HG03064 (cell line): ENCODE data around the gene SLC39A5.

Experiments used
- ATAC-seq: cut with Tn5 transposase; IDR thresholded peaks from one replicate; pipeline ENCODE4 v1.9.1; 2021; ENCODE audit warnings: low read depth; ENCODE audit not compliant: unreplicated experiment

Gene SLC39A5

GRCh38 chr12:56212361-56212760, 17.5 kb upstream of the SLC39A5 start:
- no peak for ATAC-seq

GRCh38 chr12:56213878-56214277, 16.0 kb upstream of the SLC39A5 start:
- no peak for ATAC-seq

GRCh38 chr12:56216461-56216860, 13.4 kb upstream of the SLC39A5 start:
- ATAC-seq = no peak

- no peak for ATAC-seq
Observed at GRCh38 chr12:56219840-56220239, 10.0 kb upstream of the SLC39A5 start.

GRCh38 chr12:56220611-56221231, 9.1 kb upstream of the SLC39A5 start:
- ATAC-seq = no peak

GRCh38 chr12:56221232-56221756, 8.6 kb upstream of the SLC39A5 start:
- ATAC-seq = peak; percentile 27

GRCh38 chr12:56221757-56222530, 7.9 kb upstream of the SLC39A5 start, which contains the start of gene RNF41:
TSS of gene RNF41 (minus strand) at chr12:56221922. CDS start at chr12:56214047, 7,875 bp downstream.
- ATAC-seq = peak; percentile 77

- no peak for ATAC-seq
Observed at GRCh38 chr12:56222531-56222895, 7.3 kb upstream of the SLC39A5 start.

- ATAC-seq = no peak
Observed at GRCh38 chr12:56223571-56224101, 6.2 kb upstream of the SLC39A5 start.

- ATAC-seq = peak; percentile 59
Observed at GRCh38 chr12:56224102-56224701, 5.6 kb upstream of the SLC39A5 start, which contains the start of gene NABP2. TSS of gene NABP2 (plus strand) at chr12:56224342. CDS start at chr12:56224857, 515 bp downstream.

GRCh38 chr12:56224954-56225353, 4.9 kb upstream of the SLC39A5 start:
- ATAC-seq = no peak

GRCh38 chr12:56229082-56229481, 769 bp upstream of the SLC39A5 start:
- no peak for ATAC-seq

GRCh38 chr12:56230432-56231183, 757 bp downstream of the SLC39A5 start:
- ATAC-seq = no peak

GRCh38 chr12:56231184-56231582, 1.3 kb downstream of the SLC39A5 start:
- ATAC-seq = no peak

- no peak for ATAC-seq
Observed at GRCh38 chr12:56234746-56235436, 5.0 kb downstream of the SLC39A5 start.

- ATAC-seq = no peak
Observed at GRCh38 chr12:56236091-56236490, 6.2 kb downstream of the SLC39A5 start.

GRCh38 chr12:56236985-56237384, 7.1 kb downstream of the SLC39A5 start:
- ATAC-seq = no peak

- ATAC-seq = no peak
Observed at GRCh38 chr12:56237552-56237951, 7.7 kb downstream of the SLC39A5 start.

- ATAC-seq = no peak
Observed at GRCh38 chr12:56241424-56242303, 11.8 kb downstream of the SLC39A5 start.
